LNCAP (cell line): ENCODE results near the gene ATP2B2.

Experiments
- CTCF ChIP-seq: fragments of 450-650 bp; IDR thresholded peaks from 2 replicates; pipeline ENCODE4 v1.5.1; 2017; ENCODE audit warnings: mild to moderate bottlenecking

Gene ATP2B2

DNA sequence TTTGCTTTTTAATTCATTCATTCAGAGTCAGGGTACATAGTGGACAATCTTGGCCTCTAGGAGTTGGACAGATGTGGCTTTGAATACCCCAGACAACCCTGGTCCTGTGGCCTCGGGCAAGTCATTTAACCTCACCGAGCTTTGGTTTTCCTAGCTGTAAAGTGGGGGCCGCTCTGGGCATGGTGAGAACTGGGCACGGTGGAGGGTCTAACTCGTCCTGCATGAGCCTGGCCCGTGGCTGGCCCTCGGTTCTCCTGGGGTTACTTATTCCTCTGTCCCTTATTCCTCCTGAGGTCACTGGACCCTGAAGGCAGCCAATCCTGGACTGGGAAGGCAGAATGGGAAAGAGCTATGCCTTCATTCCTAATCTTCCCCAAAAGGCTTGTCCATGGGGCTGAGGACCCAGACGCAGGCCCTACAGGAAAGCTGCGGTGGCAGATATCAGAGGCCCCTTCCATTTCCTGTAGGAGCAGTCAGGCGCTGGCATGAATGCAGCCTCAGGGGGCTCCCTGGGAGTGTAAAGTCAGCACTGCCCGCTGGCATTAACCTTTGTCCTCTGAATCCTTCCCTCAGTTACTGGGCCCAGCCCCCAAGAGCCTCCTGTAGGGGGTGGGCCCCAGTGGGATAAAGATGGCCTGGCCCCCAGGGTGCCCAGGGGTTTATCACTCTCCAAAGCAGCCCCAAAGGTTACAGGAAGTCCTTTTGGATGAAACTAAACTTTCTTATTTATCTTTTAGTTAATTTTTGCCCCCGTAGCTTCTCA lies 166.6 kb downstream of the ATP2B2 start:
- no peak for TF ChIP-seq CTCF

DNA sequence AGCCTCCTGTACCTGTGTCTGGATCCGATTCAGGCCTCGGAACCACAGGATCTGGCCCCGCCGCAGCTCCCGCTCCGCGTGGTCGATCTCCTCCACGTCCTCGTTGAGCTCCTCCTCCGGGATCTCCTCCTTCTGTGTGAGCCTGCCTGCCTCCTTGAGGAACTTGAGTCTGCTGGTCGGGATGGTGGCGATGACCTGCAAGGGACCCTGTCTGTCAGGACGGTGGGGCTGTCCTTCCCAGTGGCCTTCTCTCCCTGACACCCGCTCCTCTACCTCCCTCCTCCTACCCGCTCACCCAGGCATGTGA lies 167.3 kb downstream of the ATP2B2 start:
- no peak for TF ChIP-seq CTCF

- no peak for TF ChIP-seq CTCF
Observed at GRCh38 chr3:10337323-10338163, 167.8 kb downstream of the ATP2B2 start.

DNA sequence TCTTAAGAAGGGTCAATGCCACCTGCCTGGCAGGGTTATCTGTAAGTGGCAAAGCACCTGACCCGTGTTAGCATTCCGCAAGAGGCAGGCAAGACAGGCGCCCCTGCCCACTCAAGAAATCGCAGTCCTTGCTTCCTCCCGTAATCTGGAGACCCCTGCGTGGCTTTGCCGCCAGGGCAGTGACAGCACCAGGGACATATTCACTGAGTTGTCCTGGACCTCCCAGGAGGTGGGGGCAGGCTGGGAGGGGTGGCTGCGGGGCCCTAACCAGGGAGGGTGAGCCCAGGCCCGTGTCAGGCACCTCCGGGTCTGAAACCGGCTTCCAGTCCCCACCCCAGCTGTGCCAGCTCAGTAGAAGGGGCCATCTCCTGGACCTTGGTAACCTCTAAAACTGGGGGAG lies 168.6 kb downstream of the ATP2B2 start:
- no peak for TF ChIP-seq CTCF

GRCh38 chr3:10335871-10336622 lies 169.3 kb downstream of the ATP2B2 start:
- TF ChIP-seq CTCF, result no peak

- no peak for TF ChIP-seq CTCF
Observed at GRCh38 chr3:10335190-10335738, 170.1 kb downstream of the ATP2B2 start.

DNA sequence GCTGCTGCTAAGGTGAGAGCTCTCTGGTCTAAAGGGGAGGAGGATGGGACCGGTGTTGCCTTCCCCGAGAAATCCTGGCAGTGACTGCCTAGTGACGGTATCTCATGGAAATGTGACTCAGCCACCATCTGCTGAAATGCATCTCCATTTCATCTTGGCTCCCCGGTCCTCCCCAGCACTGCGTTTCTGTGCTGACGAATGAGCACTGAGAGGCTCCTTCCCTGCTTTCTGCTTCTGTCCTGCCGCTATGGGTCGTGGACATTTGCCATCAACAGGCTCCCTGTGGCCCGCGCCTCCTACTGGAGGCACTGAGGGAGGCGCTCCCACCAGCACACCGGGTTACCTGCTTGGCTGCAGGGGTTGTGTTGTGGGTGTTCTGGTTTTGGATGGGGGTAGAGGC lies 170.9 kb downstream of the ATP2B2 start:
- peak; percentile 53 for TF ChIP-seq CTCF
